ENCODE results near the gene ITPR2. TPM values are rescaled to one million over a fixed set of nuclear protein-coding genes. Genes with fewer than 3 reads are reported as not detected.

ITPR2 gene
- total and polyA plus RNA-seq, 2 of the 13 experiments (the other 11 are each of a cell fraction or from before 2014, with no cell fraction given): 31.9 to 81.9 TPM

GRCh38 chr12:26632756-26633155, 200.2 kb downstream of the ITPR2 start:
- DNase-seq (ENCODE audit: low spot score): no peak
- no peak overlapping the region for H3K4me2 ChIP-seq (ENCODE audit: low read depth, low read length)
- intact Hi-C loops (cut with micrococcal nuclease; ENCODE audit: unreplicated experiment): no loop called here
- no peak for ATAC-seq
- ChIA-PET CTCF (ENCODE audit: low intra/inter-chr PET ratio, low total read pairs) (no interaction called here), POLR2A (no interaction called here)
- in situ Hi-C loops (cut with HindIII; ENCODE audit: extremely low pct_ligation_motif_present, low pct_unique_long_range_greater_than_20kb): no loop called here
- H3K36me3 ChIP-seq (replicated peaks in 1 of 2; ENCODE audit: control insufficient read depth in 1 of 2, insufficient read depth in 2 of 2, low read length in 2 of 2): peaks cover 14 to 43% of the 10 kb centered on the region in 2 experiments
- over 99% methylated on average over 6 of the region's 6 CpGs for whole genome bisulfite sequencing (ENCODE audit: low lambda C conversion rate)
- H3K79me2 ChIP-seq (ENCODE audit: insufficient read depth, low read length): no peaks in the 10 kb centered on the region
- no peaks in the 10 kb centered on the region for H4K20me1 ChIP-seq (ENCODE audit: insufficient read depth, low read length)
- FAIRE-seq: no peak
- TF ChIP-seq HIVEP1 (CRISPR knock-in tag; IDR thresholded peaks at IDR 0.05) (no peak), ZNF766 (CRISPR knock-in tag; IDR thresholded peaks at IDR 0.05; ENCODE audit: borderline replicate concordance) (no peak), RBM22 (optimal IDR thresholded peaks at IDR 0.05; ENCODE audit: low read length) (peak; percentile 76), RXRB (CRISPR knock-in tag; IDR thresholded peaks at IDR 0.05; ENCODE audit: borderline replicate concordance) (no peak)
- H3K4me1 ChIP-seq (ENCODE audit: insufficient read depth, low read length): peaks cover 90% of the 10 kb centered on the region
- H3K9ac ChIP-seq (ENCODE audit: insufficient read depth, low read depth, low read length): no peak overlapping the region
- H3K27ac ChIP-seq (ENCODE audit: extremely low read length, insufficient read depth, low read length): no peak overlapping the region
- no peaks in the 10 kb centered on the region for H3K9me3 ChIP-seq (ENCODE audit: low read length)
- no TSS peak for BruUV-seq (replicated peaks)
- H3K4me3 ChIP-seq (replicated peaks in 1 of 3; ENCODE audit: insufficient read depth in 1 of 3, low read depth in 2 of 3, low read length in 3 of 3): no peak overlapping the region
- no peaks in the 10 kb centered on the region for H3K27me3 ChIP-seq (ENCODE audit: control insufficient read depth in 1 of 2, insufficient read depth in 2 of 2, low read length in 2 of 2)
- H2AFZ ChIP-seq (ENCODE audit: low read length): no peak overlapping the region

DNA sequence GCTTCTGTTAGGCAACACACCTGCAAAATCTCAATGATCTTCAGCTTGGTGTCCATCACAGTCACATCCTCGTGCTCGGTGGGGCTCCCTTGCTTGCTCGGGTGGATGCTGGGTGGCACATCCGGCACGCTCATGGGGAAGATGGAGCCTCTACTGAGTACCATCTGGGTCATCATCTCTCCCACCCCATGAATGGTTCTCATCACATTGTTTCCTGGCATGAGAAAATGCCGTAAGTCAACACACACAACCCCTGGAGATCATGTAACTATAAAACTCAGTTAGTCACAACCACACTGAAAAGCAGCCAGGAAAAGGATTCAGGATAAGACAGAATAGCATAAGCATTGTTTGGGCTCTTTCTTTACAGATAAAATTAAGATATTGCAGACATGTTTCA, 201.1 kb downstream of the ITPR2 start:
- H3K9ac ChIP-seq (ENCODE audit: insufficient read depth, low read depth, low read length): no peak overlapping the region
- H3K79me2 ChIP-seq (ENCODE audit: insufficient read depth, low read length): no peaks in the 10 kb centered on the region
- in situ Hi-C loops (cut with HindIII; ENCODE audit: extremely low pct_ligation_motif_present, low pct_unique_long_range_greater_than_20kb): no loop called here
- no peak overlapping the region for H3K4me3 ChIP-seq (replicated peaks in 1 of 3; ENCODE audit: insufficient read depth in 1 of 3, low read depth in 2 of 3, low read length in 3 of 3)
- H3K4me2 ChIP-seq (ENCODE audit: low read depth, low read length): peak overlapping the region; percentile 4; the same call in 1 of the 2 replicates
- H3K27me3 ChIP-seq (ENCODE audit: control insufficient read depth in 1 of 2, insufficient read depth in 2 of 2, low read length in 2 of 2): no peaks in the 10 kb centered on the region
- ChIA-PET POLR2A (no interaction called here), CTCF (ENCODE audit: low intra/inter-chr PET ratio, low total read pairs) (no interaction called here)
- no peaks in the 10 kb centered on the region for H4K20me1 ChIP-seq (ENCODE audit: insufficient read depth, low read length)
- DNase-seq (ENCODE audit: low spot score): no peak
- ATAC-seq: no peak
- H3K27ac ChIP-seq (ENCODE audit: extremely low read length, insufficient read depth, low read length): peak overlapping the region; percentile 10
- peaks cover 81% of the 10 kb centered on the region for H3K4me1 ChIP-seq (ENCODE audit: insufficient read depth, low read length)
- no TSS peak for BruUV-seq (replicated peaks)
- H3K36me3 ChIP-seq (replicated peaks in 1 of 2; ENCODE audit: control insufficient read depth in 1 of 2, insufficient read depth in 2 of 2, low read length in 2 of 2): peaks cover 17 to 49% of the 10 kb centered on the region in 2 experiments
- 91% methylated on average over 6 of the region's 6 CpGs for WGBS (ENCODE audit: low lambda C conversion rate)
- no peak overlapping the region for H2AFZ ChIP-seq (ENCODE audit: low read length)
- intact Hi-C loops (cut with micrococcal nuclease; ENCODE audit: unreplicated experiment): no loop called here
- H3K9me3 ChIP-seq (ENCODE audit: low read length): no peaks in the 10 kb centered on the region
- FAIRE-seq: no peak
- TF ChIP-seq, protein P1, sequence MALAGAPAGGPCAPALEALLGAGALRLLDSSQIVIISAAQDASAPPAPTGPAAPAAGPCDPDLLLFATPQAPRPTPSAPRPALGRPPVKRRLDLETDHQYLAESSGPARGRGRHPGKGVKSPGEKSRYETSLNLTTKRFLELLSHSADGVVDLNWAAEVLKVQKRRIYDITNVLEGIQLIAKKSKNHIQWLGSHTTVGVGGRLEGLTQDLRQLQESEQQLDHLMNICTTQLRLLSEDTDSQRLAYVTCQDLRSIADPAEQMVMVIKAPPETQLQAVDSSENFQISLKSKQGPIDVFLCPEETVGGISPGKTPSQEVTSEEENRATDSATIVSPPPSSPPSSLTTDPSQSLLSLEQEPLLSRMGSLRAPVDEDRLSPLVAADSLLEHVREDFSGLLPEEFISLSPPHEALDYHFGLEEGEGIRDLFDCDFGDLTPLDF (CRISPR knock-in tag; IDR thresholded peaks at IDR 0.05): no peak
- no peak for TF ChIP-seq KDM5B (CRISPR knock-in tag; IDR thresholded peaks at IDR 0.05; ENCODE audit: borderline replicate concordance)
- TF ChIP-seq CEBPG (CRISPR knock-in tag; IDR thresholded peaks at IDR 0.05): no peak
- TF ChIP-seq RBM22 (optimal IDR thresholded peaks at IDR 0.05; ENCODE audit: low read length): peak; percentile 54
- TF ChIP-seq ZNF460 (CRISPR knock-in tag; IDR thresholded peaks at IDR 0.05; ENCODE audit: borderline replicate concordance): no peak
- TF ChIP-seq IKZF5 (CRISPR knock-in tag; IDR thresholded peaks at IDR 0.05): no peak
- TF ChIP-seq ZNF687 (CRISPR knock-in tag; IDR thresholded peaks at IDR 0.05): 0 out of 2 replicates have a peak, but pooled peaks have one; percentile 9
- TF ChIP-seq NKX3-1 (CRISPR knock-in tag; IDR thresholded peaks at IDR 0.05): no peak
- no peak for TF ChIP-seq ZNF501 (CRISPR knock-in tag; IDR thresholded peaks at IDR 0.05)
- TF ChIP-seq ARID2 (CRISPR knock-in tag; IDR thresholded peaks at IDR 0.05; ENCODE audit: borderline replicate concordance): no peak
